A673 (cell line): ENCODE data around the gene MRPL54. TPM values are rescaled to one million over a fixed set of nuclear protein-coding genes. Genes with fewer than 3 reads are reported as not detected.

ENCODE experiments used
- BruUV-seq: library from RNA; stranded (reverse); fragments of 400-500 nt; replicated peaks from 2 replicates; lab custom pipeline; 2021; lab: Mats Ljungman, UMichigan
- CTCF ChIA-PET: fragments of 300-600 bp; sonication (Branson Sonifier 250); formaldehyde crosslinking; loops from one replicate; lab custom pipeline; 2022; ENCODE audit warnings: antibody characterized with exemption; lab: Charles Lee
- POLR2A ChIA-PET: fragments of 300-600 bp; sonication (Branson Sonifier 250); formaldehyde crosslinking; loops from one replicate; lab custom pipeline; 2022; ENCODE audit warnings: antibody characterized with exemption; ENCODE audit not compliant: low non-redundant PET; lab: Charles Lee
- DNase-seq: peaks from one replicate; pipeline ENCODE4 v3.0.0-alpha.2; 2015; ENCODE audit warnings: low spot score
- H3K27ac ChIP-seq: fragments of 200-600 bp; sonication (generic); 2 replicates; pipeline ENCODE4 v1.5.1; 2016; ENCODE audit warnings: mixed run types, low read depth, mild to moderate bottlenecking, mixed read lengths, antibody characterized with exemption, low read length; ENCODE audit not compliant: poor library complexity, severe bottlenecking
- H3K27me3 ChIP-seq: fragments of 200-600 bp; sonication (generic); replicated peaks from 2 replicates; pipeline ENCODE4 v1.6.1; 2017; ENCODE audit warnings: mixed run types, low read depth, mild to moderate bottlenecking, mixed read lengths, antibody characterized with exemption, low read length; ENCODE audit not compliant: insufficient read depth, poor library complexity
- H3K36me3 ChIP-seq: fragments of 200-600 bp; sonication (generic); 2 replicates; pipeline ENCODE4 v1.6.1; 2016; ENCODE audit warnings: mixed run types, mild to moderate bottlenecking, mixed read lengths, antibody characterized with exemption, low read length; ENCODE audit not compliant: insufficient read depth, poor library complexity, severe bottlenecking
- H3K4me1 ChIP-seq: fragments of 200-600 bp; sonication (generic); 2 replicates; pipeline ENCODE4 v1.6.1; 2017; ENCODE audit warnings: mixed run types, mild to moderate bottlenecking, mixed read lengths, antibody characterized with exemption, low read length; ENCODE audit not compliant: insufficient read depth, poor library complexity, severe bottlenecking
- H3K4me3 ChIP-seq: fragments of 200-600 bp; sonication (generic); 2 replicates; pipeline ENCODE4 v1.5.1; 2016; ENCODE audit warnings: low read depth, mixed run types, mild to moderate bottlenecking, mixed read lengths, low read length; ENCODE audit not compliant: poor library complexity, severe bottlenecking
- H3K9me3 ChIP-seq: fragments of 200-600 bp; sonication (generic); 2 replicates; pipeline ENCODE4 v1.6.1; 2016; ENCODE audit warnings: mixed run types, low read depth, mild to moderate bottlenecking, mixed read lengths, antibody characterized with exemption, low read length; ENCODE audit not compliant: poor library complexity, severe bottlenecking
- CTCF ChIP-seq: fragments of 300-800, 200-600 bp; sonication (generic); conservative IDR thresholded peaks from 2 replicates; pipeline ENCODE4 v1.5.1; 2017; ENCODE audit warnings: low read depth, mild to moderate bottlenecking, antibody characterized with exemption, low read length, moderate library complexity, mixed read lengths
- EZH2 ChIP-seq: fragments of 200-600 bp; sonication (generic); IDR thresholded peaks from 2 replicates; pipeline ENCODE4 v1.6.1; 2017; ENCODE audit warnings: borderline replicate concordance, low read depth, mild to moderate bottlenecking, mixed read lengths, antibody characterized with exemption, low read length; ENCODE audit not compliant: poor library complexity, severe bottlenecking
- intact Hi-C: fragments of 100-400 bp; cut with micrococcal nuclease; formaldehyde crosslinking; loops from one replicate; pipeline ENCODE4 v1.10.0; 2022; ENCODE audit not compliant: unreplicated experiment
- total RNA-seq: library from RNA; stranded (reverse); gene quantifications from 2 replicates; pipeline ENCODE4 v1.2.3, GENCODE V29; 2021

The MRPL54 gene
- total RNA-seq, 1 experiment from 2014 or later, result 51.3 TPM

DNA sequence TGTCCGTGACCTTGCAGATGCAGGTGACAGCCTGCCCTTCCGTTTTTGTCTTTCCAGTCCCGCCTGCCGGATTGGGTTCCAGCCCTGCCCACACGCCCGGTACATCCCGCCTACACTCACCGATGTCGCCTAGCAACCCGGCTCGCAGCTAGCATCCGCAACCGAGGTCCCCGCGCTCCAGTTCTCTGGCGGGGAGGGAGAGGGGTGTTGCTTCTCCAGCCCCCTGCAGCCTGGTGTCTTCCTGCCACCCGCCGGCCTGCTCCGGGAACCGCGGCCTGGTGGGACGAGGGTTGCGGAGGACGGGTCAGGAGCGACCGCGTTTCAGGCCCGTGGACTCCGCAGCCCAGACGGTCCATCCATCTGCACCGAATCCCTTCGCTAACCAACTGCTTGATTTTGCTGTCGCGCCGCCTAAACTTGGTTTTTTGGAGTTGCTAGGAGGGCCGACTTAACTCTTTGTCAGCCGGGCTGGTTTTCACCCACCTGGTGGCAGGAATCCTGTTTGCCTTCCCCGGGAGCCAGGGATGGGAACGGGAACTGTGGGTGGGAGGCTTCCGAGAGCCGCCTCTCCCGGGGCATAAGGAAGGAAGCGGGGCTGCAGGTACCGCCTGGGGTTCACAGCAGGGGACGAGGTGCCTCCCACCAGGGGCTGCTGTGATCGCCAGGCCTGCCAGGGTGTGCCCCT is 39.1 kb downstream of the MRPL54 start:
- no peak for DNase-seq
- BruUV-seq, result no TSS peak
- POLR2A ChIA-PET, result no interaction called here
- no peaks in the 10 kb centered on the region for H3K36me3 ChIP-seq
- peaks cover 18% of the 10 kb centered on the region for H3K27me3 ChIP-seq
- peaks cover 6% of the 10 kb centered on the region for H3K4me1 ChIP-seq
- H3K9me3 ChIP-seq, result no peaks in the 10 kb centered on the region
- CTCF ChIA-PET, result no interaction called here
- H3K27ac ChIP-seq, result no peak overlapping the region
- intact Hi-C loops, result no loop called here
- TF ChIP-seq EZH2, result peak; percentile 76
- no peak for TF ChIP-seq CTCF
- no peak overlapping the region for H3K4me3 ChIP-seq

GRCh38 chr19:3803114-3803888 is 40.8 kb downstream of the MRPL54 start:
- POLR2A ChIA-PET, result no interaction called here
- intact Hi-C loops, result no loop called here
- no peaks in the 10 kb centered on the region for H3K9me3 ChIP-seq
- no TSS peak for BruUV-seq
- H3K36me3 ChIP-seq, result no peaks in the 10 kb centered on the region
- no peak overlapping the region for H3K4me3 ChIP-seq
- H3K4me1 ChIP-seq, result peaks cover 6% of the 10 kb centered on the region
- H3K27ac ChIP-seq, result no peak overlapping the region
- CTCF ChIA-PET, result no interaction called here
- peaks cover 18% of the 10 kb centered on the region for H3K27me3 ChIP-seq
- no peak for TF ChIP-seq CTCF
- TF ChIP-seq EZH2, result no peak
- no peak for DNase-seq

- H3K36me3 ChIP-seq, result no peaks in the 10 kb centered on the region
- H3K27ac ChIP-seq, result no peak overlapping the region
- peaks cover 18% of the 10 kb centered on the region for H3K27me3 ChIP-seq
- intact Hi-C loops, result no loop called here
- no peaks in the 10 kb centered on the region for H3K9me3 ChIP-seq
- H3K4me3 ChIP-seq, result no peak overlapping the region
- CTCF ChIA-PET, result interaction anchor here (0.7 kb wide), 1 partner anchor 43 kb away, joined by 3 read pairs; the partner anchor contains the start of gene APBA3
- TF ChIP-seq EZH2 (no peak), CTCF (no peak)
- H3K4me1 ChIP-seq, result peaks cover 6% of the 10 kb centered on the region
- DNase-seq, result no peak
- POLR2A ChIA-PET, result no interaction called here
- BruUV-seq, result no TSS peak
Observed at GRCh38 chr19:3803986-3804385, 41.5 kb downstream of the MRPL54 start.
